Left hindlimb (tissue), 1 donor: ENCODE results near the gene NTHL1.

Experiments
- DNase-seq: peaks from one replicate; pipeline ENCODE4 v3.0.0-alpha.2; 2018

The NTHL1 gene

DNA sequence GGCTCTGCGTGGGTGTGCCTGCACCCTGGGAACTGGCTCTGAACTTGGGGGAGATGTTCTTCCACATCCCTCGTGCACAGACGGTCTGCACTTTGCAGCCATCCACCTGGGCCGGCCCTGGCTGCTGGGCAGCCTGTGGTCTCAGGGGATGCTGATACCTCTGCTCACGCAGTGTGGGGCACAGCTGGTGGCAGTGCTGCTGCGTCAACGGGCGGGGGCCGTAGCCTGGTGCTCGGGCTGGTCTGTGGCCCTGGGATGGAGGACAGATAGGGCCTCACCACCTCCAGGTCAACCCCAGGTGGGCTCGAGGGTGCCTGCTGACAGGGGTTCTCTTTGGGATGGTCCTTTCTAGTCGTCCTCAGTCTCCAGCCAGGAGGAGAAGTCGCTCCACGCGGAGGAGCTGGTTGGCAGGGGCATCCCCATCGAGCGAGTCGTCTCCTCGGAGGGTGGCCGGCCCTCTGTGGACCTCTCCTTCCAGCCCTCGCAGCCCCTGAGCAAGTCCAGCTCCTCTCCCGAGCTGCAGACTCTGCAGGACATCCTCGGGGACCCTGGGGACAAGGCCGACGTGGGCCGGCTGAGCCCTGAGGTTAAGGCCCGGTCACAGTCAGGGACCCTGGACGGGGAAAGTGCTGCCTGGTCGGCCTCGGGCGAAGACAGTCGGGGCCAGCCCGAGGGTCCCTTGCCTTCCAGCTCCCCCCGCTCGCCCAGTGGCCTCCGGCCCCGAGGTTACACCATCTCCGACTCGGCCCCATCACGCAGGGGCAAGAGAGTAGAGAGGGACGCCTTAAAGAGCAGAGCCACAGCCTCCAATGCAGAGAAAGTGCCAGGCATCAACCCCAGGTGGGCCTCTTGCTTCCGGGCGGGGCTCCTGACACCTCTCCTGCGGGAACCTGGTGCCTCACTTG is 36.5 kb upstream of the NTHL1 start:
- DNase-seq, result no peak

DNA sequence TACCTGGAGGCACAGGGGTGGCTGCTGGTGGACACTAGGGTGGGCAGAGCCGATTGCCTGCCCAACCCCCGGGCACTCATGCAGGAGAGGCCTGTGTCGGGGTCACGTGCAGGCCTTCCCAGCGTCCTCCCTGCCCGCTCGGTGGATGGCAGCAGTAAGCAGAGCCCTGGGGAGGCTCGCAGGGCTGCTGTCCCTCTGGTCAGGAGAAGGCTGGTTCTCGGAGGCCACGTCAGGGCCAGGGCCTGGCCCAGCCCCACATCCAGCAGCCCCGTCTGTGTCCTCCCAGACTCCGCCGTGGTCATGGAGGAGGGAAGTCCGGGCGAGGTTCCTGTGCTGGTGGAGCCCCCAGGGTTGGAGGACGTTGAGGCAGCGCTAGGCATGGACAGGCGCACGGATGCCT is 35.8 kb upstream of the NTHL1 start:
- no peak for DNase-seq

DNA sequence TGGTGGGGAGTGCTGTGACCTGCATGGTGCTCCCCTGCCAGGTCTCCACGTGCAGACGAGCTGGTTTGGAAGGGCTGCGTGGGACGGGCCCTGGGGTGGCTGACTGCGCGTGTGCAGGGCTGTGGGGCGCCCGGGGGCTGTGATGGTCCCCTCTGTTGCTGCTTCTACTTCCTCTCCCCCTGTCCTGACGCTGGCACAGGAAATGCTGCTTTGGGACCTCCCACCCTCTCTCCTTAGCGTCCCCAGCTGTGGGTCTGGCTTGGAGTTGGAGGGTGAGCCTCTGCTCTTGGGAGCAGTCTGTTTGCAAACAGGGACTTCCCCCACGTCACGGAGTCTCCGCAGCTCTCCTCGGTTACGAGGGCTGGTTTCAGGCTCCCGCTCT is 35.3 kb upstream of the NTHL1 start:
- DNase-seq, result no peak

DNA sequence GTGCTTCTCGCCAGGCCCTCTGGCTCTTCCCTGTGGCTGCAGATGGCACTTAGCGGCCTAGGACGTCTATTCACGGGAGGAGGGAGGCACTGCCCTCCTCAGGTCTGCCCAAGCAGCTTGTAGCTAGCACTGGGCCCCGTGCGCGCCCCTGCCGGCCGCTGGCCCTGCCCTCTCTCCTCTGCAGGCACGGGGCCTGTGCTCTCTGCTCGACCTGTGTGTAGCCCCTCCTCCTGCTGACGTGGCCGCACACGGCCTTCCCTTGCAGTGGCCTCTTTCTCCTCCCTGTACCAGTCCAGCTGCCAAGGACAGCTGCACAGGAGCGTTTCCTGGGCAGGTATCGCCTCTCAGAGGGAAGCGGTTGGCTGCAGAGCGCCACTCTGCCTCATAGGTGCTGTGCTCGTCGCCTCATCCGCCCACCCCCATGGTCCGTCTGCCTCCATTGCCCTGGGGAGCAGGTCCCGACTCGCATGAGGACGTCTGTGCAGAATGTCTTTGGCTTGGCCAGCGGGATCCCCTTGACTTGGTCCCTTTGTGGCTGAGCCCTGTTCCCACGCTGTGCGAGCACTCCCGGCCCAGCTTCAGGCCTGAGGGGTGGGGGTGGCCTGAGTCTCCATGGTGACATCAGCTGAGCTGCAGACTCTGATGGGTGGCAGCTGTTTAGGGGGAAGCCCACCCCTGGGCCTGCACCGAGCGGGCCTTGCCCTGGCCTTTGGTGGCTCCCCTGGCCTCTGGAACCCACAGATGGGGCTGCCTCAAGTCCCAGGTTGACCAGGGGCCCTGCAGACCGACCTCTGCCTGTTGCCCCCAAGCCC is 34.7 kb upstream of the NTHL1 start:
- DNase-seq, result peak; percentile 76

DNA sequence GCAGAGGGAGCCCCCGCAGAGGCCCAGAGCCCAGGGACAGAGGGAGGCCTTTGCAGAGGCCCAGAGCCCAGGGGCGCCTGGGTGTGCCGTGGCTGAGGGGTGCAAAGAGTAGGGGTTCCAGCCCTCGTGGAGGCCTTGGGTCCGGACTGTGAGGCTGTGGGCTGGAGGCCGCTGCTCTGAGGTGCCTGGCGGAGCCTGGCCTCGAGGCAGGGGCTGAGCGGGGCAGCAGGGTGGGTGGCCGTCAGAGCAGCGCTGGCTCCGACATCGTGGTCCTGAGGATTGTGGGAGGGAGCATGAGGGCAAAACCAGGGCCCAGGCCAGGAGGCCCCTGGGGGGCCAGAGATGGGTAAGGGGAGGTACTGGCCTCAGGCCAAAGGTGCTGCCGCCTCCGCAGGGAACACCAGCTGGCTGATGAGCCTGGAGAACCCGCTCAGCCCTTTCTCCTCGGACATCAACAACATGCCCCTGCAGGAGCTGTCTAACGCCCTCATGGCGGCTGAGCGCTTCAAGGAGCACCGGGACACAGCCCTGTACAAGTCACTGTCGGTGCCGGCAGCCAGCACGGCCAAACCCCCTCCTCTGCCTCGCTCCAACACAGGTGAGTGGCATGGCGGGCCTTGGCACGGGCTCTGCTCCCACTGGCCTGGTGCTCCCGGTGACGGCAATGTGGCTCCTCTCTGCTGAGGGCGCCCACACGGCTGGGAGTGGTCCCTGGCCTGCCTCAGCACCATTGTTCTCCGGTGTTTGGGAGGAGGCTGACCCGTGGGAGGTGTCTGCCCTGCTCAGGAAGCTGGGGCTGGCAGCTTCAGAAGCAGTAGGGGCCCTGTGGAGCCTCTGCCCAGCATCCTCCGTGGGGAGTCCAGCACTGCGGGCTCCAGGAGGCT is 33.8 kb upstream of the NTHL1 start:
- peak; percentile 31 for DNase-seq

DNA sequence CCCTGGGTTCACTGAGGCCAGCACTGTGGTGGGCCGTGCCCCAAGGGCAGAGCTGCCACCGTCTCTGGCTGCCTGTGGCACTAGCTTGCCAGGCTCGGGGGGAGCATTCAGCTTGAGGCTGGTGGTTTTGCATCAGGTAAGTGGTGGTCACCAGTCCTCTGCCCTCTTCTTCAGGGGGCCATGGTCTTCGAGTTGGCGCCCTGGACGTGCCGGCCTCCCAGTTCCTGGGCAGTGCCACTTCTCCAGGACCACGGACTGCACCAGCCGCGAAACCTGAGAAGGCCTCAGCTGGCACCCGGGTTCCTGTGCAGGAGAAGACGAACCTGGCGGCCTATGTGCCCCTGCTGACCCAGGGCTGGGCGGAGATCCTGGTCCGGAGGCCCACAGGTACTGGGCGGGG is 32.4 kb upstream of the NTHL1 start:
- no peak for DNase-seq

DNA sequence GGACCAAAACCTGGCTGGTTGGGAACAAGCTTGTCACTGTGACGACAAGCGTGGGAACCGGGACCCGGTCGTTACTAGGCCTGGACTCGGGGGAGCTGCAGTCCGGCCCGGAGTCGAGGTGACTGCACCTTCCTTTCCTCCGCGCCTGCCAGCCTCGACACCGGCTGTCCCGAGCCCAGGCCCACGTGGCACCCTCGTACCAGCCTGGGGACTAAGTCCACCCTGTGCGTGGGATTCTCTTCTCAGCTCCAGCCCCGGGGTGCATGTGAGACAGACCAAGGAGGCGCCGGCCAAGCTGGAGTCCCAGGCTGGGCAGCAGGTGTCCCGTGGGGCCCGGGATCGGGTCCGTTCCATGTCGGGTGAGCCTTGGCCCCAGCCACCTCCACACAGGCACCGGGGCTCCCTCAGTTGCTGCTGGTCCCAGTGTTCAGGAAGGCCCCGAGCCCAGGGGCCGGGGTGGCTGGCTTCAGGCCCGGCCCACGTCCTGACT is 31.7 kb upstream of the NTHL1 start:
- peak; percentile 26 for DNase-seq

DNA sequence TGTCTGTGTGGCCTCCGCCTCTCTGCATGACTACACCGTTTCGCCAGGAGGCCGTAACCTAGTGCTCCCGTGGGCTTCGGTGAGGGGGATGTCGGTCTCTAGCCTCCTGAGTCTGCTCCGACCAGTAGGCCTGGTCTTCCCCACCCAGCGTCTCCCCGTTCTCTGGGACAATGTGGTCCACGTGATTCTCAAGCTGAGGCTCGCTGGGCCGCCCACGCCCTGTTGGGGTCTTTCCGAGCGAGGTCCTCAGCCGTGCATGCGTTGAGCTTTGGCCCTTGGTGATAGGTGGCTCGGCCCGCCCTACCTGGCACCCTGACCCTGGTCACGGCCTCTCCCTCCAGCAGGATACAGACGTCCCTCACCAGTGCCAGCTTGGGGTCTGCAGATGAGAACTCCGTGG is 31.1 kb upstream of the NTHL1 start:
- DNase-seq, result peak; percentile 18

DNA sequence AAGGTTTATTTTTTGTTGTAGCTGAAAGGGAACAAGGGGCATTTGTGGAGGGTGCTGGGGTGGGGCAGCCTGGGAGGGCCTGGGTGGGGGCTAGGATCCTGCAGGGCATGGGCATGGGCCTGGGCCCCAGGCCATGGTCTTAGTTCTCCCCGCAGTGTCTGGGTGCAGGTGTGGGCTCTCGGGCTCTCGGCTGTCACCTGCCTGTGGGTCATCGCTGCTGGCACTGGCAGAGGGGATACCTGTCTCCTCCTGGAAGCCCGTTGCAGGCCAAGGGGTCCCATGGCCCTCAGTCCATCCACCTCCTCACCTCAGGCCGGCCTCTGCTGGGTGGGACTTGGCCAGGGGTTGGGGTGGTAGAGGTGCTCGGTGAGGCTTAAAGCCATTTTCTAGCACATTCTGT is 30.5 kb upstream of the NTHL1 start:
- DNase-seq, result peak; percentile 25

DNA sequence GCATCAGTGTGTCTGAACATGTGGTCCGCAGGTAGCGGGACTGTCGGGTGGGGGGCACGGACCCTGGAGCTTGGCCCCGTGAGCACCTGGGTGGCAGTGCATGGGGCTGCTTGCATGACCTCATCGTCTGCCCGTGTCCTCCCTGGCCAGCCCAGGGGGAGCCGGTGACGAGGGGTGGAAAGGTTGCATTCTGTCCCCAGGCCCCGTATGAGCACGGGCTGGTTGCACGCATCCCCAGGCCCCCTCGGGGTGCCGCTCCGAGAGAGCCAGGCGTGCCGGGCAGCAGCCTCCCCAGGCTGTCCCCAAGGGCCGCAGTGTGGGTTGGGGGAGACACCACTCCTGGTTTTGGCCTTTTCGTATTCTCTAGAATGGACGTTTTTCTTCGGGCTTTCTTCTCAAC is 30.1 kb upstream of the NTHL1 start:
- no peak for DNase-seq

DNA sequence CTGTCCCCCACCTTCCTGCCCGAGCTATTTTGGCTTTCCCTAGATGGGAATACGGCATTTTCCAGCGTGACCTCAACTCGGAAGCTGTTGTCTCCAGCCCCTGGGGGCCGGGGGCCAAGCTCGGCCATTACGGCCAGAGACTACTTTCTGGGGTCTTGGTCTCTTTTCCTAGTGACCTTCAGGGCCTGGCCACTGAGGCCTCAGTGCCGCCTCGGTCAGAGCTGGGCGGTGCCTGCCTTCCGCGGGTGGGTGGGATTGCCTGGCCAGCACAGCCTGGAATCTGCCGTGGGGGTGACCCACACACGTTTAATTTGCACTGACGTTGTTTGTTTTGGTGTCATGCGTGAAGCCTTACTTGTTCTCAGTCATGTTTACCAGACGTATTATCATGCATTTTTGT is 29.4 kb upstream of the NTHL1 start:
- no peak for DNase-seq

DNA sequence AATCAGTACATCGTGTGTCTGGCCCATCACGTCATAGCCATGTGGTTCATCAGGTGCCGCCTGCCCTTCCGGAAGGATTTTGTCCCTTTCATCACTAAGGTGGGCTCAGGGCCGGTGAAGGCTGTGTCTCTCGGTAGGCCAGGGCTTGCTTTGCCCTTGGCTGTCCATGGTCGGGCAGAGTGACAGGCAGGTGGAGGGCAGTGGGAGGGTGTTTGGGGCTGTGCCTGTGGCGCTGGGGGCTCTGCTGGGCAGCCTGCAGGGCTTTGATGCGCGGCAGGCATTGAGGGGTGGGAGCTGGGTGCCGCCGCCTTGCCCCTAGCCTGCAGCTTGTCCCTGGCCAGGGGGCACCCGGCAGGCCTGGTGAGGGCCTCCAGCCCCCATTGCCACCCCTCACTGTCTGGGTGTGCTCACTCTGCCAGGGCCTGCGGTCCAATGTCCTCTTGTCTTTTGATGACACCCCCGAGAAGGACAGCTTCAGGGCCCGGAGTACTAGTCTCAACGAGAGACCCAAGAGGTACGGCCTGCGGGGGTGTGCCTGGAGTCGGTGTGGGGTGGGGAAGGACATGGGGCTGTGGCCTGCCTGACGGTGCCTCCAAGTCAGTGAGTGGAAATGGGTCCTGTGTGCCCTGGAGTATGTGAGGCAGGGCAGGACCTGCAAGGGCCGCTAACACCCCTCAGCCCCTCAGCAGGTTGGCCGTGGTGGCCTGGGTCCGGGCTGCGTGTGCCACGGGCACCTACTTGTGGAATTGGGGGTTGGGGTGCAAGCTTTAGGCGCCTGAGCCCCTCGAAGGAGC is 28.6 kb upstream of the NTHL1 start:
- DNase-seq, result peak; percentile 28

DNA sequence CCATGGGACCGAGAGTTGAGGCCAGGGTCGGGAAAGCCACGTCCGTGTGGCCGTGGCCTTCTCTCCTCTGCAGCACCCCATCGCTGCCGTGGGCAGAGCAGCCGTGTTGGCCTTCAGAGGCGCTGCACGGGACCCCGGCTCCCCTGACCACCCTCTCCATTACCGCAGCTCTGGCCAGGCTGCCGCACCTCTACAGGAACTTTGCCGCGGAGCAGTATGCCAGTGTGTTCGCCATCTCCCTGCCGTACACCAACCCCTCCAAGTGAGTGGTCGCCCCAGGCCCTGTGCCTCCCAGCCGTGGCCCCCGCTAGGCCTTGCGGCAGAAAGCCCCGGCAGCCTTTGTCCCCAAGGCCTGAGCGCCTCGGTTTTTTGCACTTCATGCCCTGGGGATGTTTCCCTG is 28.0 kb upstream of the NTHL1 start:
- peak; percentile 26 for DNase-seq

DNA sequence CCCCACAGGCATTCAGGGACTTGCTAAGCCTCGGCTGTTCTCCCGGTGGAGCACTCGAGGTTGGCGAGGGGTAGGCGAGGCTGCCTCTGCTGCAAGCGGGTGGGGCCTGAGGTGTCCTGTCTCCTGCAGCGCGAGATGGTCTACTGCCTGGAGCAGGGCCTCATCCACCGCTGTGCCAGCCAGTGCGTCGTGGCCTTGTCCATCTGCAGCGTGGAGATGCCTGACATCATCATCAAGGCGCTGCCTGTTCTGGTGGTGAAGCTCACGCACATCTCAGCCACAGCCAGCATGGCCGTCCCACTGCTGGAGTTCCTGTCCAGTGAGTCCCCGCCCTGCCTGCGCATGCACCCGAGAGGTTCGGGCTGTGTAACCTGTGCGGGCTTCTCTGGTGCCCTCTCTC is 26.4 kb upstream of the NTHL1 start:
- DNase-seq, result peak; percentile 28

DNA sequence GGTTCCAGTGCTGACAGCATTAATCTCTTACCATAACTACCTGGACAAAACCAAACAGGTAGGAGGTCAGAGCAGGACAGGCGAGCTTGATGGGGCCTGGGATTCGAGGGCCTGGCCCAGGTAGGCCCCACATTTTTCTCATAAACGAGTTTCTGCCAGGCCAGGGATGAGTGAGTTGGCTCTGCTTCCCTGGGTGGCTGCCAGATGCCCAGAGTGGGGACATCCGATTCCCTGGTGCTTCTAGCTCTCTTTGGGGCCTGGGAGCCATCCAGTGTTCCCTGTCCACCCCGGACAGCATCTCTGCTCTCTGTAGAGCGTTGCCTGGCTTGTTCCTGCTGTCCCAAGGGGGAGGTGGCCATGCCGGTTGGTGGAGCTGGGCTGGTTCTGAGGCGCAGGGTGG is 25.3 kb upstream of the NTHL1 start:
- no peak for DNase-seq

DNA sequence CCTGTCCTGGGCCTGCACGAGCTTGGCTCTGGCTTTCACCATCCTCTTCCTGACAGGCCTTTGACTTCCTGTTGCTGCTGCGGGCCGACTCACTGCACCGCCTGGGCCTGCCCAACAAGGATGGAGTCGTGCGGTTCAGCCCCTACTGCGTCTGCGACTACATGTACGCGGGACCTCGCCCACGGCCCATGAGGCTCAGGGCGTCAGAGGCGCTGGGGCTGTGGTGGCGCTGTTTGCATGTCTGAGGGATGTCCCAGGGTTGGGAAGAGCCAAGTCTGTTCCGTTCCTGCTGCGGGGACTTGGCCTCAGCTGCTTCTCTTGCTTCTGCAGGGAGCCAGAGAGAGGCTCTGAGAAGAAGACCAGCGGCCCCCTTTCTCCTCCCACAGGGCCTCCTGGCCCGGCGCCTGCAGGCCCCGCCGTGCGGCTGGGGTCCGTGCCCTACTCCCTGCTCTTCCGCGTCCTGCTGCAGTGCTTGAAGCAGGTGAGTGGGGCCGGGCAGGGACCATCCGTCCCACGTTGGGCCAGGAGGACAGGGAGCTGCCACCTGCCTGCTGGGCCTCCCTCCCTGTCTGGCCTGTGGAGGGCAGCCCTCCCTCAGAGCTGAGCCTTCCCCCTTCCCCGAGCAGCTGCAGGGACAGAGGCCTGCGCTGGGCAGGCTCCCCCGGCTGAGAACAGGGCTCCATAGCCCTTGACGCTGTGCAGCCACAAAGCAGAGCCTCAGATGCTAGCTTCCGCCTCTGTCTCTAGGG is 24.0 kb upstream of the NTHL1 start:
- DNase-seq, result peak; percentile 32

DNA sequence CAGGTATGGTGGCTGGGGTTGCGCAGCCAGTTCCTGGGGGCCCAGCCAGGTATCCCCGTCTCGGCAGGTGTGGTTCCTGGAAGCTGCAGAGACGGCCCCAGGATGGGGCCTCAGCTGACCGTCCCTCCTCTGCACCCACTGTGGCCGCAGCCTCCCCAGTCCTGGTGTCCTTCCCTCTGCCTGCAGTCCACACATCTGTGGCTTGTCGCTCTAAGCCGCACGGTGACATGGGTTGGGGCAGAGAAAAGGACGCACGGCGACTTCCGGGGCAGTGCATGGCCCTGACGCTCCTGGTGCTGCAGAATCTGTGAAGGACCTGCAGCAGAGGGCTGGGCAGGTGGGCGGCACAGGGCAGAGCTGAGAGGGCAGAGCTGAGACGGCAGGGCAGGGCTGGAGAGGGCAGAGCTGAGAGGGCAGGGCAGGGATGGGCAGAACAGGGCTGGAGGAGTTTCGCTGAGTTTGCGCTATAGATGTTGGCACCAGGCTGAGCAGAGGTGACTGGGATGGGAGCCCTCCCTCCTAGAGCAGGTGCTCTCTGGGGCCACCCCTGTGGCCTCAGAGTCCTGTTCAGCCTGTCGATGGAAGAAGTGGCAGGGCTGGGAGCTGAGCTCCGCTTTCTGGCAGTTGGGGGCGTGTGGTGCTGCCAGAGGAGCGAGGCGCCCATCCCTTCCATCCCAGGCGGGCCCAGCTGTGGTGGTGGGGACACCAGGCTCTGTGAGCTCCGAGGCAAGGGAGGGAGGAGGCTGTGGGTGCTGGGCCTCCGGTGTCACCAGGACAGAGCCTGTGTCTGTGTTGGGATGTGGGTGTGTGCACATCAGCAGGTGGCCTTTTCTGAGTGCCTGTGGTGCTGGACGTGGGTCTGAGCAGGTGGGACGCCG is 23.2 kb upstream of the NTHL1 start:
- no peak for DNase-seq

DNA sequence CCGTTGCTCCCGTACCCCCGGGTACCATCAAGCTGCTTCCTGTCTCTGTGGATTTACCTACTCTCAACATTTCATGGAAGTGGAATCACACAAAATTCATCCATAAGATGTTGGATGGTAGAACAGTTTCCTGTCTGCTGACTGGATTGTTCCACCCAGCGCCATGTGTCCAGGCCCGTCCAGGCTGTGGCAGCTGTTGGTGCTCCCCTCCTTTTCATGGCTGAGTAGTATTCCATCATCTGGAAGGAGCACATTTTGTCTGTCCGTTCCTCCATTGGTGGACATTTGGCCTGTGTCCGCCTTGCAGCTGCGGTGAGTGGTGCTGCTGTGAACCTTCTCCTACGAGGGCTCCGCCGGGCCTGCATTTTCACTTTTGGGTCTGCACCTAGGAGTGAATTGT is 18.5 kb upstream of the NTHL1 start:
- DNase-seq, result peak; percentile 23

DNA sequence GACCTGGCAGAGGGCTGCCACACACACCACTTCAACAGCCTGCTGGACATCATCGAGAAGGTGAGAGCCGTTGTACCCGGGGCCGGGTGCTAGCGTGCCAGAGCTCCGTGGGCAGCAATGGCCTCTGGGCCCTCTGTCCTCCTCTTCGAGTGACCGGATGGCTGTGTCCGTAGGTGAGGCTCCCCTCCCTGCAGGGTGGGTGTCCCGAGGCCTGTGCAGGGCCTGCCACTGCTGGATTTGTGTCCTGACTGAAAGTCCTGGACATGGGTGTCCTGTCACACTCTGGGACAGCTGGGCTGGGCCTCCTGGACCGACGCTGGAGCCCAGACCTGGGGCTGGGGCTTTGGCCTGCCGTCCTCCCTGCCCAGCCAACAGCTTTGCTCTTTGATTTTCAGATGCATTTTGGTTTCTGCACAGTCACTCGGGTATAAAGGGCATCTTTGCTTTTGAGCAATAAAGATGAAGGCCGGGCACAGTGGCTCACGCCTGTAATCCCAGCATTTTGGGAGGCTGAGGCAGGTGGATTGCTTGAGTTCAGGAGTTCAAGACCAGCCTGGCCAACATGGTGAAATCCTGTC is 16.8 kb upstream of the NTHL1 start:
- peak; percentile 21 for DNase-seq

DNA sequence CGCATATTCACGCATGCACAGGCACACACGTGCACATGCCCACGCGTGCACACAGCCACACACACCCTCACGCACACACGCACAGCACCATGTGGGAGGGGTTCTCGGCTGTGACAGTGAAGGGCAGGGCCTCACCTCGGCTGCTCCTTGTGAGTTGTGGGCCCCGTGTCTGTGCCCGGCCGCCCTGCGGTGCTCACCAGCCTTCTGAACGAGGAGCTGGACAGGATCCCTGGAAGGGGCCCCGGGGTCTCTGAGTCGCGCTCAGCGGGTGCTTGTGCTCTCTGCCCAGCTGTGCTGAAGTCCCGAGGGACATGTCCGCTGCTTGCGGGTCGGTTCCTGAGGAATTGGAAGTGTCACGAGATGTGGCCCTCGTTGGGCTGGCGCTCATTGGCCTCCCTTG is 16.2 kb upstream of the NTHL1 start:
- peak; percentile 25 for DNase-seq
